Measurements from ENCODE around the gene FZR1. TPM values are rescaled to one million over a fixed set of nuclear protein-coding genes. Genes with fewer than 3 reads are reported as not detected.

Gene FZR1
- total and polyA plus RNA-seq, 7 donors: 12.8 to 25.8 (median 24.3) TPM

- intact Hi-C loops (cut with DNase I): loop anchor here in 1 of 2 donors (5.0 kb wide), 1 partner anchor 167 kb away; no protein-coding TSS in a partner anchor
- ATAC-seq (no peak), DNase-seq (no peak)
- TF ChIP-seq, protein P1, sequence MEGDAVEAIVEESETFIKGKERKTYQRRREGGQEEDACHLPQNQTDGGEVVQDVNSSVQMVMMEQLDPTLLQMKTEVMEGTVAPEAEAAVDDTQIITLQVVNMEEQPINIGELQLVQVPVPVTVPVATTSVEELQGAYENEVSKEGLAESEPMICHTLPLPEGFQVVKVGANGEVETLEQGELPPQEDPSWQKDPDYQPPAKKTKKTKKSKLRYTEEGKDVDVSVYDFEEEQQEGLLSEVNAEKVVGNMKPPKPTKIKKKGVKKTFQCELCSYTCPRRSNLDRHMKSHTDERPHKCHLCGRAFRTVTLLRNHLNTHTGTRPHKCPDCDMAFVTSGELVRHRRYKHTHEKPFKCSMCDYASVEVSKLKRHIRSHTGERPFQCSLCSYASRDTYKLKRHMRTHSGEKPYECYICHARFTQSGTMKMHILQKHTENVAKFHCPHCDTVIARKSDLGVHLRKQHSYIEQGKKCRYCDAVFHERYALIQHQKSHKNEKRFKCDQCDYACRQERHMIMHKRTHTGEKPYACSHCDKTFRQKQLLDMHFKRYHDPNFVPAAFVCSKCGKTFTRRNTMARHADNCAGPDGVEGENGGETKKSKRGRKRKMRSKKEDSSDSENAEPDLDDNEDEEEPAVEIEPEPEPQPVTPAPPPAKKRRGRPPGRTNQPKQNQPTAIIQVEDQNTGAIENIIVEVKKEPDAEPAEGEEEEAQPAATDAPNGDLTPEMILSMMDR (IDR thresholded peaks at IDR 0.05): no peak
- Histone ChIP-seq H3K36me3 (ENCODE audit: insufficient read depth in 1 of 2, low read depth in 1 of 2) (no peaks in the 10 kb centered on the region), H3K4me1 (no peaks in the 10 kb centered on the region), H3K4me3 (no peak overlapping the region), H3K9me3 (no peaks in the 10 kb centered on the region), H3K27ac (no peak overlapping the region), H3K27me3 (ENCODE audit: insufficient read depth in 3 of 3, low read length in 2 of 3) (peaks cover 0 to 4% (median 2%) of the 10 kb centered on the region in 3 donors)
- 72 to 81% (median 80%) methylated on average over 8 of the region's 8 CpGs for WGBS, 3 donors
Measured at GRCh38 chr19:3474010-3474409, 32.1 kb upstream of the FZR1 start.

GRCh38 chr19:3474614-3475013, 31.5 kb upstream of the FZR1 start:
- no peak for ATAC-seq
- WGBS, 3 donors: 62 to 77% (median 68%) methylated on average over 2 of the region's 2 CpGs
- H3K4me1 ChIP-seq: no peaks in the 10 kb centered on the region
- DNase-seq: no peak
- intact Hi-C loops (cut with DNase I): loop anchor here in 1 of 2 donors (5.0 kb wide), 1 partner anchor 167 kb away; no protein-coding TSS in a partner anchor
- H3K9me3 ChIP-seq: no peaks in the 10 kb centered on the region
- no peak overlapping the region for H3K27ac ChIP-seq
- TF ChIP-seq, protein P1 (IDR thresholded peaks at IDR 0.05): no peak
- H3K4me3 ChIP-seq: no peak overlapping the region
- no peaks in the 10 kb centered on the region for H3K36me3 ChIP-seq (ENCODE audit: insufficient read depth in 1 of 2, low read depth in 1 of 2)
- peaks cover 0 to 4% (median 2%) of the 10 kb centered on the region in 3 donors for H3K27me3 ChIP-seq (ENCODE audit: insufficient read depth in 3 of 3, low read length in 2 of 3)

DNA sequence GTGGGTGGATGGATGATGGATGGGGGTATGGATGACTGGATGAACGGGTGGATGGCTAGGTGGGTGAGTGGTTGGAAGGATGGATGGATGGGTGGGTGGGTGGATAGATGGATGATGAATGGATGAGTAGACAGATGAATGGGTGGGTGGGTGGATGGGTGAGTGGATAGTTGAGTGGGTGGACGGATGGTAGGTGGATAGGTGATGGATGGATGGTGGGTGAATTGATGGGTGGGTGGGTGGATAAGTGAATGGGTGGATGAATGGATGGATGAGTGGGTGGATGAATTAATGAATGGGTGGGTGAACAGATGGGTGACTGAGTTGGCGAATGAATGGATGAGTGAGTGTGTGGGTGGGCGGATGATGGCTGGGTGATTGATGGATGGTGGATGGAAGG, 30.7 kb upstream of the FZR1 start:
- H3K27me3 ChIP-seq (ENCODE audit: insufficient read depth in 3 of 3, low read length in 2 of 3): peaks cover 0 to 6% (median 4%) of the 10 kb centered on the region in 3 donors
- intact Hi-C loops (cut with DNase I): no loop called here
- no peak for DNase-seq
- no peak overlapping the region for H3K4me3 ChIP-seq
- no peaks in the 10 kb centered on the region for H3K36me3 ChIP-seq (ENCODE audit: insufficient read depth in 1 of 2, low read depth in 1 of 2)
- no peak for ATAC-seq
- no peaks in the 10 kb centered on the region for H3K4me1 ChIP-seq
- WGBS, 3 donors: 74 to 83% (median 81%) methylated on average over 4 of the region's 4 CpGs
- H3K9me3 ChIP-seq: no peaks in the 10 kb centered on the region
- TF ChIP-seq, protein P1 (IDR thresholded peaks at IDR 0.05): no peak
- no peak overlapping the region for H3K27ac ChIP-seq

- no peaks in the 10 kb centered on the region for H3K9me3 ChIP-seq
- intact Hi-C loops (cut with DNase I): no loop called here
- WGBS, 3 donors: 54 to 88% (median 78%) methylated on average over 2 of the region's 2 CpGs
- TF ChIP-seq, protein P1 (IDR thresholded peaks at IDR 0.05): no peak
- peaks cover 0 to 20% (median 8%) of the 10 kb centered on the region in 3 donors for H3K27me3 ChIP-seq (ENCODE audit: insufficient read depth in 3 of 3, low read length in 2 of 3)
- DNase-seq: no peak
- ATAC-seq: no peak
- no peaks in the 10 kb centered on the region for H3K36me3 ChIP-seq (ENCODE audit: insufficient read depth in 1 of 2, low read depth in 1 of 2)
- no peak overlapping the region for H3K27ac ChIP-seq
- H3K4me3 ChIP-seq: no peak overlapping the region
- no peaks in the 10 kb centered on the region for H3K4me1 ChIP-seq
Measured at GRCh38 chr19:3476830-3477229, 29.3 kb upstream of the FZR1 start.

DNA sequence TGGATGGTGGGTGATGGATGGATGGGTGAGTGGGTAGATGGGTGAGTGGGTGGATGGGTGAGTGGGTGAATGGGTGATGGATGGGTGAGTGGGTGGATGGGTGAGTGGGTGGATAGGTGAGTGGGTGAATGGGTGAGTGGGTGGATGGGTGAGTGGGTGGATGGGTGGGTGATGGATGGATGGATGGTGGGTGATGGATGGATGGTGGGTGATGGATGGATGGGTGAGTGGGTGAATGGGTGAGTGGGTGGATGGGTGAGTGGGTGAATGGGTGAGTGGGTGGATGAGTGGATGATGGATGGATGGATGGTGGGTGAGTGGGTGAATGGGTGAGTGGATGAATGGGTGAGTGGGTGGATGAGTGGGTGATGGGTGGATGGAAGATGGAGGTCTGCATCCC, 28.6 kb upstream of the FZR1 start:
- intact Hi-C loops (cut with DNase I): no loop called here
- no peak for ATAC-seq
- no peaks in the 10 kb centered on the region for H3K9me3 ChIP-seq
- no peaks in the 10 kb centered on the region for H3K4me1 ChIP-seq
- no peak overlapping the region for H3K27ac ChIP-seq
- no peak for DNase-seq
- H3K36me3 ChIP-seq (ENCODE audit: insufficient read depth in 1 of 2, low read depth in 1 of 2): no peaks in the 10 kb centered on the region
- H3K4me3 ChIP-seq: no peak overlapping the region
- TF ChIP-seq, protein P1 (IDR thresholded peaks at IDR 0.05): no peak
- H3K27me3 ChIP-seq (ENCODE audit: insufficient read depth in 3 of 3, low read length in 2 of 3): peaks cover 0 to 27% (median 11%) of the 10 kb centered on the region in 3 donors
